Measurements from ENCODE around the gene ZFR2.

- TF ChIP-seq, protein P1, sequence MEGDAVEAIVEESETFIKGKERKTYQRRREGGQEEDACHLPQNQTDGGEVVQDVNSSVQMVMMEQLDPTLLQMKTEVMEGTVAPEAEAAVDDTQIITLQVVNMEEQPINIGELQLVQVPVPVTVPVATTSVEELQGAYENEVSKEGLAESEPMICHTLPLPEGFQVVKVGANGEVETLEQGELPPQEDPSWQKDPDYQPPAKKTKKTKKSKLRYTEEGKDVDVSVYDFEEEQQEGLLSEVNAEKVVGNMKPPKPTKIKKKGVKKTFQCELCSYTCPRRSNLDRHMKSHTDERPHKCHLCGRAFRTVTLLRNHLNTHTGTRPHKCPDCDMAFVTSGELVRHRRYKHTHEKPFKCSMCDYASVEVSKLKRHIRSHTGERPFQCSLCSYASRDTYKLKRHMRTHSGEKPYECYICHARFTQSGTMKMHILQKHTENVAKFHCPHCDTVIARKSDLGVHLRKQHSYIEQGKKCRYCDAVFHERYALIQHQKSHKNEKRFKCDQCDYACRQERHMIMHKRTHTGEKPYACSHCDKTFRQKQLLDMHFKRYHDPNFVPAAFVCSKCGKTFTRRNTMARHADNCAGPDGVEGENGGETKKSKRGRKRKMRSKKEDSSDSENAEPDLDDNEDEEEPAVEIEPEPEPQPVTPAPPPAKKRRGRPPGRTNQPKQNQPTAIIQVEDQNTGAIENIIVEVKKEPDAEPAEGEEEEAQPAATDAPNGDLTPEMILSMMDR (IDR thresholded peaks at IDR 0.05; ENCODE audit: low read length): no peak
- TF ChIP-seq EZH2 (IDR thresholded peaks at IDR 0.05; ENCODE audit: borderline replicate concordance, low read length): no peak
Observed at GRCh38 chr19:3800996-3801395, 67.8 kb downstream of the ZFR2 start.

Measured in OCI-LY1 (cell line).